GM11168 (cell line): ENCODE results near the gene KIAA0232.

Experiments used
- in situ Hi-C: fragments of 300-500 bp; cut with MboI; formaldehyde crosslinking; loops from one replicate; pipeline ENCODE4 v1.12.0; 2022; ENCODE audit warnings: low sequenced_read_pairs; ENCODE audit not compliant: unreplicated experiment

The KIAA0232 gene

GRCh38 chr4:6910960-6911874, 128.7 kb downstream of the KIAA0232 start:
- in situ Hi-C loops = loop anchor here (5.0 to 10.0 kb wide), 2 partner anchors 61 to 154 kb away; partner anchors contain the start of gene GRPEL1

DNA sequence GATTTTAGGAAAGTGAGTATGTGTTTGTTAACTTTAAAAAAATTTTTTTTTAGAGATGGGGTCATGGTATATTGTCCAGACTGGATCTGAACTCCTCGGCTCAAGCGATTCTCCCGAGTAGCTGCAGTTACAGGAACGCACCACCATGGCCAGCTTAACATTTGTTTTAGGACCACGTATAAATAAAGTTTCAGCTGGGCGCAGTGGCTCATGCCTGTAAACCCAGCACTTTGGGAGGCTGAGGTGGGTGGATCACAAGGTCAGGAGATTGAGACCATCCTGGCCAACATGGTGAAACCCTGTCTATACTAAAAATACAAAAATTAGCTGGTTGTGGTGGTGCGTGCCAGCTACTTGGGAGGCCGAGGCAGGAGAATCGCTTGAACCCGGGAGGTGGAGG, 129.4 kb downstream of the KIAA0232 start:
- in situ Hi-C loops = loop anchor here (5.0 to 10.0 kb wide), 2 partner anchors 60 to 153 kb away; partner anchors contain the start of gene GRPEL1

DNA sequence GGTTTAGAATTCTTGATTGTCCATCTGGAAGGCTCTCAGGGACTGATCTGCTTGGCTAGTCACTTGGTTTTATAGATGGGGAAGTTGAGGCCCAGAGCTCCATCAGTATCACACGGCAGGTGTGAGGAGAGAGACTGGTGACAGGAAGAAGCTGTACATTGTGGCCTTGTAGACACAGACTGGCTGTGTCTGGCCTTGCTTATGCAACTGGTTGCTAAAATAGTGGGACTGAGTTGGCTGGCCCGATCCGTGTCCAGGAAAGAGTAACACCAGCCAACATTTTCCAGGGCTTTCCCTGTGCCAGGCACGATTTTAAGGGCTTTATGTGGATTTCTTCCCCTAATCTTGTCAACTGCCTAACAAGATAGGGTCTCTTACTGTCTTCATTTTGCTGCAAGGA, 129.9 kb downstream of the KIAA0232 start:
- in situ Hi-C loops = loop anchor here (5.0 to 10.0 kb wide), 2 partner anchors 60 to 152 kb away; partner anchors contain the start of gene GRPEL1

DNA sequence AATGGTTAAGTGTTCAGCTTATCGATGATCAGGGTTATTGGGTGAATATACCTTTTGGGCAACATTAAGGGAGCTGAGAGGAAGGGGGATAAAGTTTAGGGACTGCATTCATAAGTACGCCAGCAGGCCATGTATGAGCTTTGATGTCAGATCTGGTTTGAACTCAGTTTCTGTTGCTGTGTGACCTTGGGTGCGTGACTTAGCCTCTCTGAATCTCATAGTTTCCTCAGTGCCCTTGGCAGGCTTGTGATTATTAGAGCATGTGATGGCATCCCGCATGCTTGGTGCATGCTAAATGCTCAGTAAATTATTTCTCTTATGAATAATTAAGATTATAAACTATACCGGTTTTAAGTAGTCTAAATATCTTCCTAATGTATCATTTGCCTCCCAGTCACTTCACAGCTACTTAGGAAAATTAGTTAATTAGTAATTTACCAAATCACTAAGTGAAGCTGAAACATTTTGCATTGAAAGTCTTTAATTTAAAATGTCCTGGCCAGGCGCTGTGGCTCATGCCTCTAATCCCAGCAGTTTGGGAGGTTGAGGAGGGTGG, 130.9 kb downstream of the KIAA0232 start:
- in situ Hi-C loops = loop anchor here (5.0 to 10.0 kb wide), 2 partner anchors 59 to 151 kb away; partner anchors contain the start of gene GRPEL1

DNA sequence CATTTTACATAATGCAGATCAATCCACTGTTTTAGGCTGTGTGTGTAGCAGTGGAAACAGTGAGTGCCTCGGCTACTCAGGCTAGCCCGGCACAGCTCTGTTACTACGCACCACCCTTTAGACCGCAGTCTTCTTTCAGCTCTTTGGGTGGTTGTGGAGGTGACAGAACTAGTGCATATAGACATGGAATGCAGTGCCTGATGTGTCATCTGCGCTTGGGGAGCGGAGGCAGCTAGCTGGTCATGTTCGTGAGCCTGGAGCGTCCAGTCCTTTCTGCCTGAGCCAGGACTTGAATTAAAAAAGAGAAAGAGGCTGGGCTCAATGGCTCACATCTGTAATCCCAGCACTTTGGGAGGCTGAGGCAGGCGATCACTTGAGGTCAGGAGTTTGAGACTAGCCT, 131.9 kb downstream of the KIAA0232 start:
- in situ Hi-C loops = loop anchor here (5.0 to 10.0 kb wide), 2 partner anchors 58 to 150 kb away; partner anchors contain the start of gene GRPEL1

- in situ Hi-C loops = loop anchor here (10.0 kb wide), 1 partner anchor 149 kb away; the partner anchor contains the start of gene GRPEL1
Measured at GRCh38 chr4:6915041-6916005, 132.8 kb downstream of the KIAA0232 start.

DNA sequence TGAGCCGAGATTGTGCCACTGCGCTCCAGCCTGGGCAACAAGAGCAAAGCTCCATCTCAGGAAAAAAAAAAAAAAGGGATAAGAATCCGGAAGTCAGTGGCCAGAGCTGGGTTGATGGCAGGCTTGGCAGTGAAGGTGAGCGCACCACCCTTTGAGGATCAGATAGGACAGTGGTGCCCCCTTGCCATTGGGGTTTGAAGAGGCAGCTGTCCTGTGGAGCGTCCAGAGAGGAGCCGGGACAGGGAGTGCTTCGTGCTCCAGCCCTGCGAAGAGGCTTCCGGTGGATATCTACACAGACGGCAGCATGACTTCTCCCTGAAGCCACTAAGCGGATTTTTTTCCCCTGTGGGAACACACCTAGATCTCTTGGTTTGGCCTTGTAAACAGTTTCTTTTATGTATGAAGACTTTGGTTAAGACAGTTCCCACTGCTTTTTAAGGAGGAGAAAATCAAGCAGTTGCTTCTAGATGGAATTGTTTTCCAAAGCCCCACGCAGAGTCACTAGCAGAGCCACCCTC, 133.6 kb downstream of the KIAA0232 start:
- in situ Hi-C loops = loop anchor here (10.0 kb wide), 1 partner anchor 149 kb away; the partner anchor contains the start of gene GRPEL1

- in situ Hi-C loops = loop anchor here (10.0 kb wide), 1 partner anchor 148 kb away; the partner anchor contains the start of gene GRPEL1
Measured at GRCh38 chr4:6916587-6917460, 134.3 kb downstream of the KIAA0232 start.

DNA sequence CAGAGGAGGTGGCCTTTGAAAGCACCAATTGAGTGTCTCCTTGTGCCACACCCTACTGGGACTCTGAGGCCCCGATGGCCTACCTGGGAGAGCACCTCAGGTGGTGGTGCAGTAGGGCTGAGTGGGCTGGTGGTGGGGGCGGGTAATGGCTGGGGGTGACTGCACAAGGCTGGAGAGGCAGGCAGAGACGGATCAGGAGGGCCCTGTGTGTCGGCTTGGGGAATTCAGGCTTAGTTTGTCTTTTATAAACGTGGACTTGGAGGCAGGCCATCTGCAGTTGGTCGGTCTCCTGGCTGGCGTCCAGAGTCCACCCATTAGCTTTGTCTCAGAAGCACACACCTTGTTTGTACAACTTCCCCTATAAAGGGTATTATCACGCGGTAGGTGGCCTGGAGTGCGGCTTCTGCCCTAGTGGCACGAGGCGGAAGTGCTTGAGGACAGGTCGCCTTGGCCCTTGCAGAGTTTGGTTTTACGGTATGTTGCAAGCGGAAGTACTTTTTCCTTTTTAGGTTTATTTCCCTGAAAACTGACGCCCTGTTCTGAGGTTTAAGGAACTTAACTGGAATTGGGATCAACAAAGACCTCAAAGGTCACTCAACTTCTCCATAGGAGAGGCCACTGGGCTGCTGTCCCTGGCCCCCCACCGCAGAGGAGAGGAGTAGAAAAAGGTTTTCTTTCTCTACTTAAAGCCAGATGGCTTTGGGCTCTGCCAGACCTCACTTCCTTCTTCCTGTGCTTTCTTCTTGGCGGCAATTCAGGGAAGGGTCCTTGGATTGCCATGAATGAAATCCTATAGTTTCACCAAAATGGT, 135.1 kb downstream of the KIAA0232 start:
- in situ Hi-C loops = loop anchor here (10.0 kb wide), 1 partner anchor 147 kb away; the partner anchor contains the start of gene GRPEL1

- in situ Hi-C loops = loop anchor here (10.0 kb wide), 1 partner anchor 146 kb away; the partner anchor contains the start of gene GRPEL1
Measured at GRCh38 chr4:6918338-6918737, 135.8 kb downstream of the KIAA0232 start.

- in situ Hi-C loops = no loop called here
Measured at GRCh38 chr4:6920171-6920570, 137.6 kb downstream of the KIAA0232 start.

- in situ Hi-C loops = no loop called here
Measured at GRCh38 chr4:6923507-6923906, 141.0 kb downstream of the KIAA0232 start.

DNA sequence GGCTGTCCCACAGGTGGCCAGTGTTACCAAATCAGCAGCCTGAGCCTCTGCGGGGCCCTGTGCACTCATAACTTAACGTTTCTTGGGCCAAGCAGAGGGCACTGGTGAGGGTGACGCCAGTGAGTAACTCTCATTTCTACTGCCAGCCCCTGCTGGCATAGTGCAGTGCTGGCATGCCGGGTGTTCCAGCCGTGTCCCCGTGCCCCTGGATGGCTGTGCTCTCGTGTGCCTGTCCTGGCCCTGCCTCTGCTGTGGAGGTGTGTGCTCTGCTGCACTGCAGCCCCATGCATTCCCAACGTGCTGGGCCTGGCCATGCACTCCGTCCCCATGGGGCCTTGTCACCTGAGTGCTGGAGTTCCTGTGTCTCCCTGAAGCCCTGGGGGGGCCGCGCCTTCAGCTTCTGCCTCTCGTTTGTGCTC, 141.8 kb downstream of the KIAA0232 start:
- in situ Hi-C loops = no loop called here

DNA sequence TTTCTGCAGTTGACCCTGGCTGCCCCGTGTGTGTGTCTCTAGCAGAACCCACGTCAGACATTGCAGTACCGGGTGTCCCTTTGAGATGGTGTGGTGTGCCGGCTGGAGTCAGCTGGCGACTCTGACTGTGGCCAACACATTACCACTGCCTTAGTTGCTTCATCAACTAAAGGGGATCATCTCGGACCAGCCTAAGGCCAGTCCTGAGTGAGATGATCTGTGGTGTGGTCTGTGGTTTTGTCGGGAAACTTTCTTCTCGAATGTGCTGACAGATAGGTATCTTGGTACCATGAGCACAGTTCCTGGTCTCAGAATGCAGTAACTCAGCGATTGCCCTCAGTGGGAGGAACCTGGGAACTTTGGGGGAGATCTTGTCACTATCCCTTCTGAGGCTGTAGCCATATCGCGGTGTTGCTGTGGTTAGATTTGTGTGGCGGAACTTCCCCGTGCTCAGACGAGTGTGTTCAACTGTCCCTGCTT, 142.9 kb downstream of the KIAA0232 start:
- in situ Hi-C loops = no loop called here

- in situ Hi-C loops = no loop called here
Measured at GRCh38 chr4:6926081-6926480, 143.6 kb downstream of the KIAA0232 start.

DNA sequence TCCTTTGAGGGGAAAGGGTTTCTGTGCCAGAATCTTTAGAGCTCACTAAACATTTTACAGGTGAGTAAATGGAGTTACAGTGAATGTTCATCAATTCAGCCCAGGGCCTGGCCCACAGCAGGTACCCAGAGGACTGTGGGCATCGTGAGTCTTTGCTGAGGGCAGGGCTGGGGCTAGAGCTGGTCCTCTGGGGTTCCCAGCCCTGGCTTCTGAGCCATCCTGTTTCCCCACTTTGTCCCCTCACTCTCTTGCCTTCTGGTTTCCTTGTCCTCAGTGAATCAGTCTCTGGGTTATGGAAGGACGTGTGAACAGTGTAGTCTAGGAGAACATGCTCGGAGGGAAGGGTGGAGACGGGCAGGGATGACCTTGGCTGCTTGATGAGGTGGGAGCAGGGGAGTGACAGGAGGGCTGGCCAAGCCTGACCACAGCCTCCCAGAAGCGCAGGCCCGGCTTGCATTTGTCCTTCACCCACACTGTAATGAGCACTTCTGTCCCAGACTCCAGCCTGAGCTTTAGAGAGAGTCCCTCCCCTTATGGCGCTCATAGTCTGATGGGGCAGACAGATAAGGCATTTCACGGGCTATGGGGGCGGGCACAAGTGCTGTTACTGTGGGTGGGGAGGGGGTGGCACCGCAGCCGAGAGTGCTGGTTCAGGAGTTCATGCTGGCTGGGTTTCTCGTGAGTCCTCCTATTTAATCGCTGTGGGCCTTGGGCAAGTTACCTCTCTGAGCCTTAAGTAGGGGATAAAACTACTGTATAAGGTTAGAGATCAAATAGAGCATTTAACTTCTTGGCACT, 144.4 kb downstream of the KIAA0232 start:
- in situ Hi-C loops = no loop called here

DNA sequence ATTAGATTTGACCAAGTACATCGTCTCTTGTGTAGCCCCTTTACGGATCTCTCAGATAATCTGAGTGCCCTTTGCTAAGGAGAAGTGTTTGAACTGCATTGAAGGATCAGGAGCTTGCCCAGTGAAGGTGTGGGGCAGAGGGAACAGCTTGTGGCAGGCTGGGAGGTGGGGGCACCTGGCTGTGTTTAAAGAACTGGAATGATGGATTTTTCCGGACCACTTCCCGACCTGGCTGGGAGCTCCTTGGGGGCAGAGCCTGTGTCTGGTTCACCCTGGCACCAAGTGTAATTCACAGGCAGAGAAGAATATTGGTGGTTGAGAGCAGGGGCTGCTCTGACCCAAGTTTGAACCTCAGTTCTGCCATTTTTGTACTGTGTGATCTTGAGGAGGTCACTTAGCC, 145.6 kb downstream of the KIAA0232 start:
- in situ Hi-C loops = no loop called here
